ENCODE data around the gene ABCC2.

GRCh38 chr10:99758211-99758891 lies 24.1 kb upstream of the ABCC2 start:
- TF ChIP-seq CTCF (IDR thresholded peaks at IDR 0.05; ENCODE audit: poor library complexity) (no peak), EZH2 (IDR thresholded peaks at IDR 0.05; ENCODE audit: borderline replicate concordance) (no peak), EZH2phosphoT487 (IDR thresholded peaks at IDR 0.05; ENCODE audit: low read depth, severe bottlenecking, unreplicated experiment) (no peak)
